ENCODE measurements around the gene RPL13A.

The RPL13A gene

DNA sequence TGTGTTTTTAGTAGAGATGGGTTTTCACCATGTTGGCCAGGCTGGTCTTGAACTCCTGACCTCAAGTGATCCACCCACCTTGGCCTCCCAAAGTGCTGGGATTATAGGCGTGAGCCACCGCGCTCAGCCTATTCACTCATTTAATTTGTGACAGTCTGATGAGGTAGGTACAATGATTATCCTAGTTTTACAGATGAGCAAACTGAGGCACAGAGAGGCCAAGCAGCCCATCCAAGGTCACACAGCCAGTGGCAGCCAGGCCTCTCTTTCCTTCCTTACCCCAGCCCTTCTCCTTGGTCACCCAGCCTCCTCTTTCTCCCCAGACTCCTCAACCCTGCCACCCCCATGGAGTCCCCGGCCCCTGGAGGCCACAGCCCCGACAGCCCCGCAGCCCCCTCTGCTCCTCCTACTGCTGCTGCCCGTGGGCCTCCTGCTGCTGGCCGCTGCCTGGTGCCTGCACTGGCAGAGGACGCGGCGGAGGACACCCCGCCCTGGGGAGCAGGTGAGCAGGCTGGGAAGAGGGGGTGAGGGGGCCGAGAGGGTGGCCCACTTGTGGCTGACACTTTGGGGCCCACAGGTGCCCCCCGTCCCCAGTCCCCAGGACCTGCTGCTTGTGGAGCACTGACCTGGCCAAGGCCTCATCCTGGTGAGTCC, 7.3 kb upstream of the RPL13A start:
- Histone ChIP-seq H2BK5ac (ENCODE audit: low read length) (no peak overlapping the region), H3K4me2 (ENCODE audit: low read length) (no peak overlapping the region), H3K4me1 (ENCODE audit: control insufficient read depth, low read depth, low read length) (no peaks in the 10 kb centered on the region), H3K4me3 (ENCODE audit: low read length) (no peak overlapping the region), H3K9ac (ENCODE audit: low read length) (no peak overlapping the region), H4K5ac (ENCODE audit: low read length) (no peak overlapping the region), H3K36me3 (ENCODE audit: control insufficient read depth, insufficient read depth, low read length) (no peaks in the 10 kb centered on the region), H3K23ac (ENCODE audit: low read length) (no peak overlapping the region), H3K79me1 (ENCODE audit: low read length) (no peaks in the 10 kb centered on the region), H4K8ac (ENCODE audit: low read depth, low read length) (no peak overlapping the region), H3K4ac (ENCODE audit: low read depth, low read length) (no peak overlapping the region), H2BK120ac (ENCODE audit: low read depth, low read length) (no peak overlapping the region), H2AK5ac (ENCODE audit: low read length) (no peak overlapping the region), H2BK15ac (replicated peaks; ENCODE audit: low read depth) (no peak overlapping the region), H3K18ac (ENCODE audit: low read length) (no peak overlapping the region), H3K27me3 (ENCODE audit: insufficient read depth, low read length, poor library complexity) (no peaks in the 10 kb centered on the region), H3K27ac (ENCODE audit: low read depth, low read length) (no peak overlapping the region), H3K79me2 (ENCODE audit: control insufficient read depth, insufficient read depth, low read length) (no peaks in the 10 kb centered on the region), H3K56ac (ENCODE audit: low read length) (no peak overlapping the region)
- DNase-seq = no peak
- no CpG with 5 or more reads among the region's 14 CpGs for WGBS (ENCODE audit: extremely low coverage, insufficient coverage, low lambda C conversion rate)

- no peaks in the 10 kb centered on the region for H3K79me2 ChIP-seq (ENCODE audit: control insufficient read depth, insufficient read depth, low read length)
- H3K23ac ChIP-seq (ENCODE audit: low read length) = no peak overlapping the region
- no peak overlapping the region for H4K8ac ChIP-seq (ENCODE audit: low read depth, low read length)
- H2BK15ac ChIP-seq (replicated peaks; ENCODE audit: low read depth) = no peak overlapping the region
- no peaks in the 10 kb centered on the region for H3K36me3 ChIP-seq (ENCODE audit: control insufficient read depth, insufficient read depth, low read length)
- no peaks in the 10 kb centered on the region for H3K27me3 ChIP-seq (ENCODE audit: insufficient read depth, low read length, poor library complexity)
- no peaks in the 10 kb centered on the region for H3K79me1 ChIP-seq (ENCODE audit: low read length)
- H3K4me2 ChIP-seq (ENCODE audit: low read length) = no peak overlapping the region
- H3K56ac ChIP-seq (ENCODE audit: low read length) = no peak overlapping the region
- no peak overlapping the region for H4K5ac ChIP-seq (ENCODE audit: low read length)
- DNase-seq = no peak
- H3K27ac ChIP-seq (ENCODE audit: low read depth, low read length) = no peak overlapping the region
- no peak overlapping the region for H3K9ac ChIP-seq (ENCODE audit: low read length)
- no peak overlapping the region for H2BK5ac ChIP-seq (ENCODE audit: low read length)
- WGBS (ENCODE audit: extremely low coverage, insufficient coverage, low lambda C conversion rate) = no CpG with 5 or more reads among the region's 7 CpGs
- no peaks in the 10 kb centered on the region for H3K4me1 ChIP-seq (ENCODE audit: control insufficient read depth, low read depth, low read length)
- no peak overlapping the region for H3K4ac ChIP-seq (ENCODE audit: low read depth, low read length)
- no peak overlapping the region for H2BK120ac ChIP-seq (ENCODE audit: low read depth, low read length)
- no peak overlapping the region for H3K18ac ChIP-seq (ENCODE audit: low read length)
- no peak overlapping the region for H2AK5ac ChIP-seq (ENCODE audit: low read length)
- no peak overlapping the region for H3K4me3 ChIP-seq (ENCODE audit: low read length)
Measured at GRCh38 chr19:49481020-49481683, 6.3 kb upstream of the RPL13A start.

- Histone ChIP-seq H4K5ac (ENCODE audit: low read length) (no peak overlapping the region), H4K8ac (ENCODE audit: low read depth, low read length) (no peak overlapping the region), H3K4me1 (ENCODE audit: control insufficient read depth, low read depth, low read length) (peaks cover 2% of the 10 kb centered on the region), H3K4ac (ENCODE audit: low read depth, low read length) (no peak overlapping the region), H3K18ac (ENCODE audit: low read length) (no peak overlapping the region), H2BK120ac (ENCODE audit: low read depth, low read length) (no peak overlapping the region), H2AK5ac (ENCODE audit: low read length) (no peak overlapping the region), H3K4me2 (ENCODE audit: low read length) (no peak overlapping the region), H3K9ac (ENCODE audit: low read length) (peak overlapping the region; percentile 5), H2BK5ac (ENCODE audit: low read length) (no peak overlapping the region), H3K27me3 (ENCODE audit: insufficient read depth, low read length, poor library complexity) (no peaks in the 10 kb centered on the region), H3K79me2 (ENCODE audit: control insufficient read depth, insufficient read depth, low read length) (peaks cover 34% of the 10 kb centered on the region), H3K23ac (ENCODE audit: low read length) (no peak overlapping the region), H3K56ac (ENCODE audit: low read length) (peak overlapping the region; percentile 63), H2BK15ac (replicated peaks; ENCODE audit: low read depth) (no peak overlapping the region), H3K79me1 (ENCODE audit: low read length) (peaks cover 13% of the 10 kb centered on the region), H3K36me3 (ENCODE audit: control insufficient read depth, insufficient read depth, low read length) (peaks cover 20% of the 10 kb centered on the region), H3K27ac (ENCODE audit: low read depth, low read length) (no peak overlapping the region), H3K4me3 (ENCODE audit: low read length) (no peak overlapping the region)
- no CpG with 5 or more reads among the region's 7 CpGs for WGBS (ENCODE audit: extremely low coverage, insufficient coverage, low lambda C conversion rate)
- DNase-seq = no peak
Measured at GRCh38 chr19:49486232-49486631, 1.2 kb upstream of the RPL13A start.

DNA sequence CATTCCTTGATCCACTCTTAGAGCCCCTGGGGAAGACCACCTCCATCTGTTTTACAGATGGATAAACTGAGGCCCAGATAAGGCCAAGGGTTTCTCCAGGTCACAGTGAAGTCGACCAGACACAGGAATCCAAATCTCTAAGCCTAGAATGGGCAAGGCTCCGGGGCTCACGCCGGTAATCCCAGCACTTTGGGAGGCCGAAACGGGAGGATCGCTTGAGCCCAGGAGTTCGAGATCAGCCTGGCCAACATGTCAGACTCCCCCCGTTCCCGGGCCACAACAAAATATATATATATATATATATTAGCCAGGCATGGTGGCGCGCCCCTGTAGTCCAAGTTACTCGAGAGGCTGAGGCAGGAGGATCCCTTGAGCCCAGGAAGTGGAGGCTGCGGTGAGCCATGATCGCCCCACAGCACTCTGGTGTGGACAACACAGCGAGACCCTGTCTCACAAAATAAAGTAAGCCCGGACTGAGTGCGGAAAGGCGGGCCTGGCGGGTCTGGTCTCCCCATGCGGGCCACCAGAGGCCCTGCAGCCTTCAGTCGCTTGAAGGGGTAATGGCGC, 615 bp upstream of the RPL13A start:
- no peak for DNase-seq
- Histone ChIP-seq H3K36me3 (ENCODE audit: control insufficient read depth, insufficient read depth, low read length) (peaks cover 25% of the 10 kb centered on the region), H4K8ac (ENCODE audit: low read depth, low read length) (no peak overlapping the region), H3K4me1 (ENCODE audit: control insufficient read depth, low read depth, low read length) (peaks cover 2% of the 10 kb centered on the region), H2BK120ac (ENCODE audit: low read depth, low read length) (no peak overlapping the region), H3K56ac (ENCODE audit: low read length) (peak overlapping the region; percentile 85), H3K79me1 (ENCODE audit: low read length) (peaks cover 13% of the 10 kb centered on the region), H3K23ac (ENCODE audit: low read length) (no peak overlapping the region), H3K27me3 (ENCODE audit: insufficient read depth, low read length, poor library complexity) (no peaks in the 10 kb centered on the region), H3K9ac (ENCODE audit: low read length) (peak overlapping the region; percentile 48), H3K79me2 (ENCODE audit: control insufficient read depth, insufficient read depth, low read length) (peaks cover 34% of the 10 kb centered on the region), H3K18ac (ENCODE audit: low read length) (peak overlapping the region; percentile 18), H4K5ac (ENCODE audit: low read length) (no peak overlapping the region), H3K4me3 (ENCODE audit: low read length) (no peak overlapping the region), H2AK5ac (ENCODE audit: low read length) (no peak overlapping the region), H2BK15ac (replicated peaks; ENCODE audit: low read depth) (no peak overlapping the region), H3K4me2 (ENCODE audit: low read length) (no peak overlapping the region), H2BK5ac (ENCODE audit: low read length) (no peak overlapping the region), H3K27ac (ENCODE audit: low read depth, low read length) (no peak overlapping the region), H3K4ac (ENCODE audit: low read depth, low read length) (peak overlapping the region; percentile 87)
- WGBS (ENCODE audit: extremely low coverage, insufficient coverage, low lambda C conversion rate) = no CpG with 5 or more reads among the region's 23 CpGs

DNA sequence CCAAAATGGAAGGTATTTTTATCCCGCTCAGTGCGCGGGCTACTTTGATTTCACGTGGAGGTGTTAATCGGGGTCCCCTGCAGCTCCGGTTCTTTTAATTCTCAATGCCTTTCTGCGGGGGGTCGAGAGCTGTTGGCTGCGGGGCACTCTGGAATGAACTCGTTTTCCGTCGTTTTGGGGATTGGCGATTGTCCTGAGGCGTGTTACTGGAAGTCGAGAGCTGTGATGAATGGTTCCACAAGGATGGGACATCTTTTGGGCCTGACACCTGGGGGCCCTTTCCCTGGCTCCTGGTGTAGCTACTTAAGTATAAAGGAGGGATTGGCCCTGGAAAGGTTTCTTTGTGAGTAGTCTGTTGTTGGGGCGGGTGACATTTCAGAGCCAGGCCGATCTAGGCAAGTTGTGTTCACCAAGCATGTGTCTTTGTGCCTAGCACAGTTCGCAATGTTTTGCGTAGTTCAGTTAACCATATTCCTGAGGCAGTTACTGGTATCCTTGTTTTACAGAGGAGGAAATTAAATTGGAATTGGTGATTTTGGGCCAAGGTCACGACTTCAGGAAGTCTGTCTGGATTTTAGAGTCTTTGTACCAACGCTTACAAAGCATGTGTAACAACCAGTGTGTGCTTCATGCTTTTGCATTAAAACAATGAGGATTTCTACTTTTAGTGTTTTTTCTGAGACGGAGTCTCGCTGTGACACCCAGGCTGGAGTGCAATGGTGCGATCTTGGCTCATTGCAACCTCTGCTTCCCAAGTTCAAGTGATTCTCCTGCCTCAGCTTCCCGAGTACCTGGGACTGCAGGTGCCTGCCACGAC, 846 bp downstream of the RPL13A start:
- Histone ChIP-seq H3K79me1 (ENCODE audit: low read length) (peaks cover 13% of the 10 kb centered on the region), H3K9ac (ENCODE audit: low read length) (peak overlapping the region; percentile 100), H4K5ac (ENCODE audit: low read length) (peak overlapping the region; percentile 44), H3K4ac (ENCODE audit: low read depth, low read length) (peak overlapping the region; percentile 91), H3K4me2 (ENCODE audit: low read length) (peak overlapping the region; percentile 95), H2BK15ac (replicated peaks; ENCODE audit: low read depth) (no peak overlapping the region), H4K8ac (ENCODE audit: low read depth, low read length) (peak overlapping the region; percentile 60), H2AK5ac (ENCODE audit: low read length) (peak overlapping the region; percentile 98), H3K18ac (ENCODE audit: low read length) (peak overlapping the region; percentile 91), H2BK5ac (ENCODE audit: low read length) (peak overlapping the region; percentile 44), H3K56ac (ENCODE audit: low read length) (peak overlapping the region; percentile 99), H3K4me1 (ENCODE audit: control insufficient read depth, low read depth, low read length) (peaks cover 2% of the 10 kb centered on the region), H3K27ac (ENCODE audit: low read depth, low read length) (peak overlapping the region; percentile 85), H3K27me3 (ENCODE audit: insufficient read depth, low read length, poor library complexity) (no peaks in the 10 kb centered on the region), H3K36me3 (ENCODE audit: control insufficient read depth, insufficient read depth, low read length) (peaks cover 27% of the 10 kb centered on the region), H3K23ac (ENCODE audit: low read length) (peak overlapping the region; percentile 90), H3K4me3 (ENCODE audit: low read length) (peak overlapping the region; percentile 85), H3K79me2 (ENCODE audit: control insufficient read depth, insufficient read depth, low read length) (peaks cover 34% of the 10 kb centered on the region), H2BK120ac (ENCODE audit: low read depth, low read length) (peak overlapping the region; percentile 73)
- WGBS (ENCODE audit: extremely low coverage, insufficient coverage, low lambda C conversion rate) = no CpG with 5 or more reads among the region's 26 CpGs
- DNase-seq = peak; percentile 69

Data from mesendoderm (in vitro differentiated cells).